ENCODE results near the gene RHCG. TPM values are rescaled to one million over a fixed set of nuclear protein-coding genes. Genes with fewer than 3 reads are reported as not detected.

Gene RHCG
- total and polyA plus RNA-seq, 4 donors = 0.17 to 0.37 (median 0.25) TPM; not detected in 1

- H3K4me1 ChIP-seq (ENCODE audit: control insufficient read depth in 5 of 5, insufficient read depth in 5 of 5, low read length in 5 of 5) = no peaks in the 10 kb centered on the region
- H3K9ac ChIP-seq (ENCODE audit: insufficient read depth in 1 of 2, low read length in 2 of 2) = no peak overlapping the region
- ATAC-seq (ENCODE audit: insufficient read depth, low FRiP score) (no peak), DNase-seq (no peak)
- TF ChIP-seq, protein P1, sequence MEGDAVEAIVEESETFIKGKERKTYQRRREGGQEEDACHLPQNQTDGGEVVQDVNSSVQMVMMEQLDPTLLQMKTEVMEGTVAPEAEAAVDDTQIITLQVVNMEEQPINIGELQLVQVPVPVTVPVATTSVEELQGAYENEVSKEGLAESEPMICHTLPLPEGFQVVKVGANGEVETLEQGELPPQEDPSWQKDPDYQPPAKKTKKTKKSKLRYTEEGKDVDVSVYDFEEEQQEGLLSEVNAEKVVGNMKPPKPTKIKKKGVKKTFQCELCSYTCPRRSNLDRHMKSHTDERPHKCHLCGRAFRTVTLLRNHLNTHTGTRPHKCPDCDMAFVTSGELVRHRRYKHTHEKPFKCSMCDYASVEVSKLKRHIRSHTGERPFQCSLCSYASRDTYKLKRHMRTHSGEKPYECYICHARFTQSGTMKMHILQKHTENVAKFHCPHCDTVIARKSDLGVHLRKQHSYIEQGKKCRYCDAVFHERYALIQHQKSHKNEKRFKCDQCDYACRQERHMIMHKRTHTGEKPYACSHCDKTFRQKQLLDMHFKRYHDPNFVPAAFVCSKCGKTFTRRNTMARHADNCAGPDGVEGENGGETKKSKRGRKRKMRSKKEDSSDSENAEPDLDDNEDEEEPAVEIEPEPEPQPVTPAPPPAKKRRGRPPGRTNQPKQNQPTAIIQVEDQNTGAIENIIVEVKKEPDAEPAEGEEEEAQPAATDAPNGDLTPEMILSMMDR (IDR thresholded peaks at IDR 0.05; ENCODE audit: control extremely low read depth, extremely low read depth) = no peak
- H3K36me3 ChIP-seq (ENCODE audit: control insufficient read depth in 4 of 4, insufficient read depth in 4 of 4, low read length in 4 of 4) = no peaks in the 10 kb centered on the region
- no peak overlapping the region for H3K4me3 ChIP-seq
- no peak overlapping the region for H3K27ac ChIP-seq (ENCODE audit: low read depth in 1 of 2, low read length in 1 of 2)
- no peaks in the 10 kb centered on the region for H3K9me3 ChIP-seq (ENCODE audit: control insufficient read depth in 4 of 4, insufficient read depth in 3 of 4, low read length in 3 of 4)
- 40 to 47% methylated on average over 7 of the region's 7 CpGs for whole genome bisulfite sequencing, 2 donors
- peaks cover 0 to 23% (median 9%) of the 10 kb centered on the region in 3 donors for H3K27me3 ChIP-seq (ENCODE audit: control insufficient read depth in 3 of 3, insufficient read depth in 3 of 3, low read length in 2 of 3)
These were observed 59.6 kb downstream of the RHCG start for GRCh38 chr15:89436560-89437311.

DNA sequence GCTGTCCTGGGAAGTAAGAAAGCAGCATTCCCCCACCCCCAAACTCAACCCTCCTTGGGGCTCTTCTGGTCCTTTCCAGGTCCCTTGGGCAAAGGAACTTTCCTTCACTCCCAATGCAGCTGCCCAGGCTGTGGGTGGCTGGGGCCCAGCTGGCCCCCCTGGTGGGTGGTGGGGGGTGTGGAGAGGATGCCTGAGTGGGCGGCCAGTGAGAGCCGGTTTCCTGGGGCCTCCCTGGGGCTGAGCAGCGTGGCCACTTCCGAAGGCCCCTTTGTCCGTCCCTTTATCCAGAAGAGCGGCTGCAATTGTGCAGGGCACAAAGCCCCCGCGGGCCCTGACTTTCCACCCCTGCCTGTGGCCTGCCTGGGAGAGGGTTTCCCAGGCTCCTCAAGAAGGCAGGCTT is 61.0 kb downstream of the RHCG start:
- no peak overlapping the region for H3K9ac ChIP-seq (ENCODE audit: insufficient read depth in 1 of 2, low read length in 2 of 2)
- peaks cover 0 to 2% (median 0%) of the 10 kb centered on the region in 5 donors for H3K4me1 ChIP-seq (ENCODE audit: control insufficient read depth in 5 of 5, insufficient read depth in 5 of 5, low read length in 5 of 5)
- H3K36me3 ChIP-seq (ENCODE audit: control insufficient read depth in 4 of 4, insufficient read depth in 4 of 4, low read length in 4 of 4) = no peaks in the 10 kb centered on the region
- TF ChIP-seq, protein P1 (IDR thresholded peaks at IDR 0.05; ENCODE audit: control extremely low read depth, extremely low read depth) = no peak
- no peaks in the 10 kb centered on the region for H3K9me3 ChIP-seq (ENCODE audit: control insufficient read depth in 4 of 4, insufficient read depth in 3 of 4, low read length in 3 of 4)
- H3K27ac ChIP-seq (ENCODE audit: low read depth in 1 of 2, low read length in 1 of 2) = no peak overlapping the region
- DNase-seq (no peak), ATAC-seq (ENCODE audit: insufficient read depth, low FRiP score) (no peak)
- peaks cover 0 to 29% (median 9%) of the 10 kb centered on the region in 3 donors for H3K27me3 ChIP-seq (ENCODE audit: control insufficient read depth in 3 of 3, insufficient read depth in 3 of 3, low read length in 2 of 3)
- WGBS, 2 donors = 67 to 82% methylated on average over 8 of the region's 8 CpGs
- H3K4me3 ChIP-seq = no peak overlapping the region

- DNase-seq (no peak), ATAC-seq (ENCODE audit: insufficient read depth, low FRiP score) (no peak)
- H3K9me3 ChIP-seq (ENCODE audit: control insufficient read depth in 4 of 4, insufficient read depth in 3 of 4, low read length in 3 of 4) = no peaks in the 10 kb centered on the region
- no peak overlapping the region for H3K27ac ChIP-seq (ENCODE audit: low read depth in 1 of 2, low read length in 1 of 2)
- no peaks in the 10 kb centered on the region for H3K36me3 ChIP-seq (ENCODE audit: control insufficient read depth in 4 of 4, insufficient read depth in 4 of 4, low read length in 4 of 4)
- no peak overlapping the region for H3K4me3 ChIP-seq
- TF ChIP-seq, protein P1 (IDR thresholded peaks at IDR 0.05; ENCODE audit: control extremely low read depth, extremely low read depth) = no peak
- no peak overlapping the region for H3K9ac ChIP-seq (ENCODE audit: insufficient read depth in 1 of 2, low read length in 2 of 2)
- WGBS, 2 donors = 49 to 65% methylated on average over 2 of the region's 2 CpGs
- H3K4me1 ChIP-seq (ENCODE audit: control insufficient read depth in 5 of 5, insufficient read depth in 5 of 5, low read length in 5 of 5) = peaks cover 0 to 3% (median 0%) of the 10 kb centered on the region in 5 donors
- peaks cover 0 to 39% (median 9%) of the 10 kb centered on the region in 3 donors for H3K27me3 ChIP-seq (ENCODE audit: control insufficient read depth in 3 of 3, insufficient read depth in 3 of 3, low read length in 2 of 3)
These were observed 62.7 kb downstream of the RHCG start for GRCh38 chr15:89433686-89434085.

Data from lung (tissue), 12 donors.